ENCODE measurements around the gene DUSP2.

Gene DUSP2

DNA sequence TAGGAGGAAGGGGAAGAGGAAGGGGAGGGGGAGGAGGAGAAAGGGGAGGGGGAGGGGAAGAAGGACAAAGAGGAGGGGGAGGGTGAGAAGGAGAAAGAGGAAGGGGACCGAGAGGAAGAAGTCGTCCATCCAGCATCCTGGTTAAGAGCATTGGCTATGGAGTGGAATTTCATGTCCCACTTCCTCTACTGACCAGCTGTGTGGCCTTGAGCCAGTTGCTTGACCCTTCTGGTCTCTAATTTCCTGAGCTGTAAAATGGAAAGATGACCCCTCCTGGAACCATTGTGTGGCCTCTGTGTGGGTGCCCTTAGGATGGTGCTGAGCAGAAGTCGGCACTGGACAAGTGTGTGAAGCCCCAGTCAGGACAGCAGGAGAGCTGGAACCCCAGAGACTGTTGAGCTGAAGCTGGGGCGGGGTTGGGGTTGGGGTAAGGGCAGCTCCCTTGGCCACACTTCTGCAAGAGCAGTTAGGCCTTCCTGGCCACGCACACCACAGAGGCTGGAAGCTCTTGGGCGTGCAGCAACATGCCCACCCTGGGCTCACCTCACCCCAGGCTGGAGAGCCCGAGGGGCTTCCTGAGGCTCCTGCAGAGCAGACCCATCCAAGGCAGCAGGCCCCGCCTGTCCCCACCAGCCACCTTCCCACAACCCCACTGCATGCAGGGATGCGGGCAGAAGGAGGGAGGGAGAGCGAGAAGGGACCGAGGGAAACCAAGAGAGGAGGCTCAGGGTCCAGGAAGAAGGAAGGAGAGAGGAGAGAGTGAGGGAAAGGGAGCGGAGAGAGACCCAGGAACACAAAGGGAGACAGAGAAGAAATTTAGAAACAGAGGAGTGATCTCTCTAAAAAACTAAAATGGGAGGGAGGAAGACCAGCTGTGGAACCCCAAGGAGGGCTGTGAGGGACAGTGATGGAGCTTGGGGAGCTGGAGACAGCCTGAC is 45.1 kb downstream of the DUSP2 start:
- DNase-seq (ENCODE audit: low read depth): no peak

DNA sequence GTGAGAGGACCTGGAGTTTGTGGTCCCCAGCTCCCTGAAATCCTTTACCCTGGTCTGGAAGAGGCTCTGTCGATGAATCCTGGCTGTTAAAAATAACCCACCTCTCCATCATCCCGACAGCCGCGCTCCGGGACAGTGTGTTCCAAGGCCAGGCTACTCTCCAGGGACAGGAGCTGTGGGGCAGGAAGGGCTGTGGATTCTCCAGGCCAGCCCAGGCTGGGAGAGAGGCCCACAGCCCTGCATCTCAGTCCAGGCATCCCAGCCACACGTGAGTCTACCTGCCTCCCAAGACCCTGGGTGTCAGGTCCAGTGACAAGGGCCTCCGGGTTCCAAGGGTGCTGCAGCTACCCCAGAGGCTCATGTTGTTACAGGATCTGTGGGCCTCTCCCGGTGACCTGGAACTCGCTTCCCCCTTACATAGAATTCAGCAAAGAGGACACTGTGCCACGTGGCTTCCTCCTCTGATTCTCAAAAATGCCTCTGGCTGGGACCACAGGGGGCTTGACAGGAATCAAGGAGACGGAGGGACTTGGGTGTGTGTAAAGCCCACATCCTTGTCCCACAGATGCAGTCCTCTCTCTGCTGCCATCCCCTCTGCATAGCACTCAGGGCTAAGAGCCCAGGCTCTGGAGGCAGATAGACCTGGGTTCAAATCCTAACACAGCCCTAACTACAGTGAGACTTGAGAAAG is 46.2 kb downstream of the DUSP2 start:
- no peak for DNase-seq (ENCODE audit: low read depth)

- DNase-seq (ENCODE audit: low read depth): no peak
Measured at GRCh38 chr2:96097951-96098823, 47.1 kb downstream of the DUSP2 start.

GRCh38 chr2:96097441-96097840 is 47.8 kb downstream of the DUSP2 start:
- no peak for DNase-seq (ENCODE audit: low read depth)

DNA sequence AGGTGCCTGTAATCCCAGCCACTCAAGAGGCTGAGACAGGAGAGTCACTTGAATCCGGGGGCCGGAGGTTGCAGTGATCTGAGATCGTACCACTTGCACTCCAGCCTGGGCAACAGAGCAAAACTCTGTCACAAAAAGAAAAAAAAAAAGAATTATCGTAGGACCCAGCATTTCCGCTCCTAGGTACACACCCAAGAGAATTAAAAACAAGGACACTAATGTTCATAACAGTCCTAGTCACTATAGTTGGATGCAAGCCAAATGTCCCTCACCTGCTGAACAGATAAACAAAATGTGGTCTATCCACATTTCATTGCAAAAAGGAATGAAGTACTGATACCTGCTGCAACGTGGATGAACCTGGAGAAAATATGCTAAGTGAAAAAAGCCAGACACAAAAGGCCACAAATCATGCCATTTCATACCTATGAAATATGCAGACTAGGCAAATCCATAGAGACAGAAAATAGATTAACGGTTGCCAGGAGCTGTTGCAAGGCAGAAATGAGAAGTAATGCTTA is 50.1 kb downstream of the DUSP2 start:
- DNase-seq (ENCODE audit: low read depth): no peak

DNA sequence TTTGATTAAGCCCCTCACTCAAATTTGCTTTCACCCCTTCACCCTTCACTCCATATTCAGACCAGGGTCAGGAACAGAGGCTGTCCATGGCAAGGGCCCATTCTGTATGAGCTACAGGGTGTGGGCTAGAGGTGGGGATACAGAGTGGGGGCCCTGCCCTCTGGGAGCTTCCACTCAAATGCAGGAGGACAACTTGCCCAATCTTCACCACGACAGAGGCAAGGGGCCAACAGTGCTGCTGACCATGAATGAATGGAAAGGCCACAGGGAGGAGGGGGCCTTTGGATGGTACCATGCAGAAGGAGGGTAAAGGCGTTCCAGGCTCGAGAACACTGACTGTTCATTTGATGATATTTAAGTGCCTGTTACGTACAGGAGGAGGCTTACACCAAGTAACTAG is 51.7 kb downstream of the DUSP2 start:
- DNase-seq (ENCODE audit: low read depth): no peak
